A673 (cell line): Measurements from ENCODE around the gene BUD31. TPM values are rescaled to one million over a fixed set of nuclear protein-coding genes. Genes with fewer than 3 reads are reported as not detected.

Source experiments
- BruUV-seq: library from RNA; stranded (reverse); fragments of 400-500 nt; replicated peaks from 2 replicates; lab custom pipeline; 2021; lab: Mats Ljungman, UMichigan
- CTCF ChIA-PET: fragments of 300-600 bp; sonication (Branson Sonifier 250); formaldehyde crosslinking; loops from one replicate; lab custom pipeline; 2022; ENCODE audit warnings: antibody characterized with exemption; lab: Charles Lee
- POLR2A ChIA-PET: fragments of 300-600 bp; sonication (Branson Sonifier 250); formaldehyde crosslinking; loops from one replicate; lab custom pipeline; 2022; ENCODE audit warnings: antibody characterized with exemption; ENCODE audit not compliant: low non-redundant PET; lab: Charles Lee
- DNase-seq: peaks from one replicate; pipeline ENCODE4 v3.0.0-alpha.2; 2015; ENCODE audit warnings: low spot score
- H3K27ac ChIP-seq: fragments of 200-600 bp; sonication (generic); 2 replicates; pipeline ENCODE4 v1.5.1; 2016; ENCODE audit warnings: mixed run types, low read depth, mild to moderate bottlenecking, mixed read lengths, antibody characterized with exemption, low read length; ENCODE audit not compliant: poor library complexity, severe bottlenecking
- H3K27me3 ChIP-seq: fragments of 200-600 bp; sonication (generic); replicated peaks from 2 replicates; pipeline ENCODE4 v1.6.1; 2017; ENCODE audit warnings: mixed run types, low read depth, mild to moderate bottlenecking, mixed read lengths, antibody characterized with exemption, low read length; ENCODE audit not compliant: insufficient read depth, poor library complexity
- H3K36me3 ChIP-seq: fragments of 200-600 bp; sonication (generic); 2 replicates; pipeline ENCODE4 v1.6.1; 2016; ENCODE audit warnings: mixed run types, mild to moderate bottlenecking, mixed read lengths, antibody characterized with exemption, low read length; ENCODE audit not compliant: insufficient read depth, poor library complexity, severe bottlenecking
- H3K4me1 ChIP-seq: fragments of 200-600 bp; sonication (generic); 2 replicates; pipeline ENCODE4 v1.6.1; 2017; ENCODE audit warnings: mixed run types, mild to moderate bottlenecking, mixed read lengths, antibody characterized with exemption, low read length; ENCODE audit not compliant: insufficient read depth, poor library complexity, severe bottlenecking
- H3K4me3 ChIP-seq: fragments of 200-600 bp; sonication (generic); 2 replicates; pipeline ENCODE4 v1.5.1; 2016; ENCODE audit warnings: low read depth, mixed run types, mild to moderate bottlenecking, mixed read lengths, low read length; ENCODE audit not compliant: poor library complexity, severe bottlenecking
- H3K9me3 ChIP-seq: fragments of 200-600 bp; sonication (generic); 2 replicates; pipeline ENCODE4 v1.6.1; 2016; ENCODE audit warnings: mixed run types, low read depth, mild to moderate bottlenecking, mixed read lengths, antibody characterized with exemption, low read length; ENCODE audit not compliant: poor library complexity, severe bottlenecking
- CTCF ChIP-seq: fragments of 300-800, 200-600 bp; sonication (generic); conservative IDR thresholded peaks from 2 replicates; pipeline ENCODE4 v1.5.1; 2017; ENCODE audit warnings: low read depth, mild to moderate bottlenecking, antibody characterized with exemption, low read length, moderate library complexity, mixed read lengths
- EZH2 ChIP-seq: fragments of 200-600 bp; sonication (generic); IDR thresholded peaks from 2 replicates; pipeline ENCODE4 v1.6.1; 2017; ENCODE audit warnings: borderline replicate concordance, low read depth, mild to moderate bottlenecking, mixed read lengths, antibody characterized with exemption, low read length; ENCODE audit not compliant: poor library complexity, severe bottlenecking
- intact Hi-C: fragments of 100-400 bp; cut with micrococcal nuclease; formaldehyde crosslinking; loops from one replicate; pipeline ENCODE4 v1.10.0; 2022; ENCODE audit not compliant: unreplicated experiment
- total RNA-seq: library from RNA; stranded (reverse); gene quantifications from 2 replicates; pipeline ENCODE4 v1.2.3, GENCODE V29; 2021

The BUD31 gene
- total RNA-seq, 1 experiment from 2014 or later, result 194 TPM

- Histone ChIP-seq H3K9me3 (no peaks in the 10 kb centered on the region), H3K4me3 (no peak overlapping the region), H3K27ac (no peak overlapping the region), H3K4me1 (peaks cover 7% of the 10 kb centered on the region), H3K36me3 (peaks cover 52% of the 10 kb centered on the region), H3K27me3 (no peaks in the 10 kb centered on the region)
- CTCF ChIA-PET, result no interaction called here
- BruUV-seq, result no TSS peak
- intact Hi-C loops, result no loop called here
- DNase-seq, result no peak
- POLR2A ChIA-PET, result no interaction called here
- TF ChIP-seq CTCF, result no peak
- TF ChIP-seq EZH2, result no peak
Measured at GRCh38 chr7:99461221-99461620, 52.5 kb downstream of the BUD31 start.

GRCh38 chr7:99465421-99465768, 56.6 kb downstream of the BUD31 start:
- TSS peak; percentile 53 for BruUV-seq
- ChIA-PET CTCF (no interaction called here), POLR2A (interaction anchor here (0.6 kb wide), 1 partner anchor 318 kb away, joined by 3 read pairs; no protein-coding TSS in a partner anchor)
- DNase-seq, result no peak
- Histone ChIP-seq H3K4me3 (peak overlapping the region; percentile 70), H3K36me3 (peaks cover 11% of the 10 kb centered on the region), H3K4me1 (peaks cover 7% of the 10 kb centered on the region), H3K27me3 (no peaks in the 10 kb centered on the region), H3K27ac (peak overlapping the region; percentile 88), H3K9me3 (no peaks in the 10 kb centered on the region)
- TF ChIP-seq EZH2 (no peak), CTCF (no peak)
- intact Hi-C loops, result no loop called here

GRCh38 chr7:99468336-99468918, 59.7 kb downstream of the BUD31 start:
- intact Hi-C loops, result no loop called here
- BruUV-seq, result no TSS peak
- Histone ChIP-seq H3K4me3 (no peak overlapping the region), H3K9me3 (no peaks in the 10 kb centered on the region), H3K27ac (no peak overlapping the region), H3K4me1 (peaks cover 7% of the 10 kb centered on the region), H3K27me3 (no peaks in the 10 kb centered on the region), H3K36me3 (peaks cover 6% of the 10 kb centered on the region)
- DNase-seq, result no peak
- CTCF ChIA-PET, result interaction anchor here (0.6 kb wide), 1 partner anchor 53 kb away, joined by 8 read pairs; no protein-coding TSS in a partner anchor
- no peak for TF ChIP-seq CTCF
- no peak for TF ChIP-seq EZH2
- POLR2A ChIA-PET, result no interaction called here

Other genes starting within 250 kb of the BUD31 start
- not detected in 2 replicates for gene KPNA7, start 200.9 kb upstream of the BUD31 start, total RNA-seq
- not detected in 2 replicates for gene MYH16, start 136.1 kb upstream of the BUD31 start, total RNA-seq
- 155 and 167 TPM in 2 replicates for gene ARPC1A, start 83.1 kb upstream of the BUD31 start, total RNA-seq
- gene ARPC1B, start 34.2 kb upstream of the BUD31 start, total RNA-seq, result 29.9 and 39.8 TPM in 2 replicates
- 157 and 164 TPM in 2 replicates for gene PDAP1, start 372 bp upstream of the BUD31 start, total RNA-seq
- gene PTCD1, start 29.8 kb downstream of the BUD31 start, total RNA-seq, result 8.4 and 11.8 TPM in 2 replicates
- 75.3 and 87.5 TPM in 2 replicates for gene CPSF4, start 30.0 kb downstream of the BUD31 start, total RNA-seq
- gene ATP5MF, start 57.2 kb downstream of the BUD31 start, total RNA-seq, result 411 and 461 TPM in 2 replicates
- 17.0 and 18.2 TPM in 2 replicates for gene ZNF789, start 63.9 kb downstream of the BUD31 start, total RNA-seq
- gene ZNF394, start 91.3 kb downstream of the BUD31 start, total RNA-seq, result 19.3 and 20.2 TPM in 2 replicates
- gene ZKSCAN5, start 95.7 kb downstream of the BUD31 start, total RNA-seq, result 13.3 and 13.4 TPM in 2 replicates
- 6.1 and 8.4 TPM in 2 replicates for gene FAM200A, start 143.1 kb downstream of the BUD31 start, total RNA-seq
- gene ZNF655, start 149.7 kb downstream of the BUD31 start, total RNA-seq, result 59.3 and 60.6 TPM in 2 replicates
- gene TMEM225B, start 189.3 kb downstream of the BUD31 start, total RNA-seq, result 0.81 and 1.3 TPM in 2 replicates
- gene ZSCAN25, start 208.0 kb downstream of the BUD31 start, total RNA-seq, result 19.8 and 20.6 TPM in 2 replicates